Tibial nerve (tissue), 4 donors: Measurements from ENCODE around the gene ZNF761.

Experiments
- EP300 ChIP-seq, 2 donors: sonication (generic); formaldehyde crosslinking; IDR thresholded peaks; one replicate each; pipeline ENCODE4 v1.6.1; 2017; ENCODE audit warnings: antibody characterized with exemption in 2 of 2, mild to moderate bottlenecking in 1 of 2
- POLR2A ChIP-seq, 2 donors: fragments of 450-650 bp; IDR thresholded peaks; one replicate each; pipeline ENCODE4 v1.6.1; 2017; ENCODE audit warnings: antibody characterized with exemption in 2 of 2, mild to moderate bottlenecking in 2 of 2, moderate library complexity in 2 of 2
- TF ChIP-seq, protein P1 (sequence below), 5 experiments: fragments of 200-600 bp in 3 of 5; fragments of 450-650 bp in 2 of 5; sonication (generic) in 3 of 5; IDR thresholded peaks; one replicate each; pipeline ENCODE4 v1.5.1; 2016 to 2019; ENCODE audit warnings: antibody characterized with exemption in 5 of 5, mild to moderate bottlenecking in 3 of 5, moderate library complexity in 2 of 5

DNA sequence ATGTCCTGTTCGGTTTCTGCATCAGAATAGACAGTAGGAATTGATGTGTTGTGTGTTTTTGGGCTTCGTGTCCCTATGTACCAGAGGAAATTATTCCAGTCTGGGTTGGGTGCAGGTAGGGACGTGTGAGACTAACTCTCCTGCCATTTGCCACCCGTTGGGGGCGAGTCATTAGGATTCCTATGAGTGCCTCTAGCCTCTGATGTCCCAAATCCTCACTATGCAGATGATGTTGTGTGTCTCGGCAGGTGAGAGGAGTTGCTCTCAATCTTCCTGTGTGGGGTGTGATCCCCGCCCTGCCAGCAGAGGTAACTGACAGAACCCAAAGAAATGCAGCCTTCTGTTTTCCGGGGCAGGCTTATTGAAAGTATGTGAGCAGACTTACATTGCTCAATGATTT, 74.9 kb downstream of the ZNF761 start:
- TF ChIP-seq, protein P1, sequence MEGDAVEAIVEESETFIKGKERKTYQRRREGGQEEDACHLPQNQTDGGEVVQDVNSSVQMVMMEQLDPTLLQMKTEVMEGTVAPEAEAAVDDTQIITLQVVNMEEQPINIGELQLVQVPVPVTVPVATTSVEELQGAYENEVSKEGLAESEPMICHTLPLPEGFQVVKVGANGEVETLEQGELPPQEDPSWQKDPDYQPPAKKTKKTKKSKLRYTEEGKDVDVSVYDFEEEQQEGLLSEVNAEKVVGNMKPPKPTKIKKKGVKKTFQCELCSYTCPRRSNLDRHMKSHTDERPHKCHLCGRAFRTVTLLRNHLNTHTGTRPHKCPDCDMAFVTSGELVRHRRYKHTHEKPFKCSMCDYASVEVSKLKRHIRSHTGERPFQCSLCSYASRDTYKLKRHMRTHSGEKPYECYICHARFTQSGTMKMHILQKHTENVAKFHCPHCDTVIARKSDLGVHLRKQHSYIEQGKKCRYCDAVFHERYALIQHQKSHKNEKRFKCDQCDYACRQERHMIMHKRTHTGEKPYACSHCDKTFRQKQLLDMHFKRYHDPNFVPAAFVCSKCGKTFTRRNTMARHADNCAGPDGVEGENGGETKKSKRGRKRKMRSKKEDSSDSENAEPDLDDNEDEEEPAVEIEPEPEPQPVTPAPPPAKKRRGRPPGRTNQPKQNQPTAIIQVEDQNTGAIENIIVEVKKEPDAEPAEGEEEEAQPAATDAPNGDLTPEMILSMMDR (IDR thresholded peaks at IDR 0.05): no peak
- TF ChIP-seq EP300 (IDR thresholded peaks at IDR 0.05) (no peak), POLR2A (IDR thresholded peaks at IDR 0.05) (no peak)
